NCI-H345 treated with DMSO at 0.1 percent for 48 hours (cell line): Measurements from ENCODE around the gene C15orf62.

ENCODE experiments used
- DNase-seq: peaks from one replicate; lab custom pipeline; 2025; ENCODE audit not compliant: unreplicated experiment; lab: John Stamatoyannopoulos, UW

The C15orf62 gene

DNA sequence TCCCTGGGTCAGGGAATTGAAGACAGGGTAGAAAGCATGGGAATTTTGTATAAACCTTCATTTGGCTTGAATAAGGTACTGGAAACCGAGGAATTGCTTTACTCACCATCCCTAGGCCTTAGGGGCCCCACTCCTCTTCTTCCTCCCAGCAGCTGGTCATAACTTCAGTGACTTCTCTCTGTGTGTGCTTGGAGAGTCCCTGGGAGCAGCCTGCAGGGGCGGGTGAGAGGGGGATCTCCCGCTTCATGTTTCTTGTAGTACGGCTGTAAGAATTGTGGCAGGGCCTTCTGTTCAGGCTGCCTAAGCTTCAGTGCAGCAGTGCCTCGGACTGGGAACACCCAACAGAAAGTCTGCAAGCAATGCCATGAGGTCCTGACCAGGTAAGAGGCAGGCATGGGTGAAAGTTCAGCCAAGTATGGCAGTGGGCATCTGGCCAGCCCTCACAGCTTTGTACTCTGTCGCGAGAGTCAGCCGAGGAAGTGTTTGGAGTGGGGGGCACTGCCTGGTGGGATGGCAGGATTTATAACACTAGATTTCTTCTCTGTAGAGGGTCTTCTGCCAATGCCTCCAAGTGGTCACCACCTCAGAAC, 39.2 kb downstream of the C15orf62 start:
- DNase-seq: no peak

DNA sequence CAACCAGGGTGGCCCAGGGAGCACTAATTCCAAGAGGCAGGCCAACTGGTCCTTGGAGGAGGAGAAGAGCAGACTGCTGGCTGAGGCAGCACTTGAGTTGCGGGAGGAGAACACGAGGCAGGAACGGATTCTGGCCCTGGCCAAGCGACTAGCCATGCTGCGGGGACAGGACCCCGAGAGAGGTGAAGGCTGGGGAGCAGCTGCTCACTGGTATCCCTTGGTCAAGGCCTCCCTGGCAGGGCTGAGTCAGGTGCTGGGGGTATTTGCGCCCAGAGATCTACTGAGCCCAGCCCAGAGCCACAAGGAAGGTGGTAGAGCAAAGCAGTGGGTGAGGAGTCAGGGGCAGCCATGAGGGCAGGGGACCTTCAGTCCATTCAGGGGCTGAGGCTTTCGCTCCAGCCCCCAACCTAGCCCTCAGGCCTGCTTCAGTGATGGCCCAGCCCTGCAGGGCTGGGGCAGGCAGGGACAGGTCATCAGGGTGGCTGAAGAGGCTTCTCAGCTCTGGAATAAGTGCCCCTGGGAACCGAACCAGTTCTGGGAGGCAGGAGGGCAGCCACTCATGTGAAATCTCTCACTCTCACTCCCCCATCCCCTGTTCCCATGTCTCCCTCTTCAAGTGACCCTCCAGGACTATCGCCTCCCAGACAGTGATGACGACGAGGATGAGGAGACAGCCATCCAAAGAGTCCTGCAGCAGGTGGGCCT, 43.1 kb downstream of the C15orf62 start:
- no peak for DNase-seq

DNA sequence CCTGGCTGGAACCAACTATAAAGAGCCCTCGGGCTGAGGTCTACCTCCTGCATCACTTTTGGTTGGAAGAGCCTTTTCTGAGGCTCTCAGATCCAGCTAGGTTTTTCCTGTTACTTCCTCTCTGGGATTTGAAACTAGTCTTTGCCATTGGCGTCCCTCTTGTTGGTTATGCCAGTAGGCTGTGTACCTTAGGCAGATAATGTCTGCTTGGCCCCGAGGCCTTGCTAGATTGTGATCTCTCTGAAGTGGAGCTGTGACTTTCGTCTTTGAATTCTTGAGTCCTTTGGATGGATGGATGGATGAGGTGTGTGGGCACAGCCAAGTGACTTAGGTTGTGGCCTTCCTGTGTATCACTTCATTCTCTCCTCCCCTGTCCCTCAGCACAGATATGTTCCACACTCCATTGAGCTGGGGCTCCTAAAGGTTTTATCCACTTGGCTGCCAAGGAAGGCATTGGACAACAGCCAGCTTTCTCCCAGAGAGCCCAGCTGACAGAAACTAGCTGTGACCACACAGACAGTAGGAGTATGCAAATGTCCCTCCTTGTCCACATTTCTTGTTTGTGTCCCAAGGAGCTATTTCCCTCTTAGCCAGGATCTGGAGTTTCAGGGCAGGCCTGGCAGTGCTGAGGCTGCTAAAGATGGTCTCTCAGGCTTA, 45.4 kb downstream of the C15orf62 start:
- no peak for DNase-seq

DNA sequence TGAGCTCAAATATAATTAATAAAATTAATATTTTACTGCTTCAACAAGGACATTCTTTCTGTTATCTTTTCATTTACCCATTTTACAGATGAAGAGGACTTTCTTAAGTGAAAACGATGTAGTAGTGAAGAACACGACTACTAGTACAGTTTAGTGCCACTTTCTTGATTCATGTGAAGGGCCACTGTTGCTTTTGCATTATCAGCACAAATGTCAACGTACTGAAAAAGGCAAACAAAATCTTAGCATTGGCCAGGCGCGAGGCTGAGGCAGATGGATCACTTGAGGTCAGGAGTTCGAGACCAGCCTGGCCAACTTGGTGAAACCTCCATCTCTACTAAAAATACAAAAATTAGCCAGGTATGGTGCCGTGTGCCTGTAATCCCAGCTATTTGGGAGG, 49.3 kb downstream of the C15orf62 start:
- no peak for DNase-seq

DNA sequence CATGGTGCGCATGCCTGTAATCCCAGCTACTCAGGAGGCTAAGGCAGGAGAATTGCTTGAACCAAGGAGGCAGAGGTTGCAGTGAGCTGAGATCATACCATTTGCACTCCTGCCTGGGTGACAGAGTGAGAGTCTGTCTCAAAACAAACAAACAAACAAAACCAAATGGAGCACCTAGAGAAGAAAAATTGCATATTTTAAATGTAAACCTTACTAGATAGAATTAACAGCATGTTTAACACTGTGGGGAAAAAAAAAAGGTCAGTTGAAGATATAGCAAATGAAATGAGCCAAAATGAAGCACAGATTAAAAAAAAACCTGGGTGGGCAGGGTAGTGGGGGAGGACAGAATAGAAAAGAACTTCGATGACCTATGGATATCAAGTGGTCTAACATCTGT, 51.4 kb downstream of the C15orf62 start:
- DNase-seq: no peak
